T-helper 2 cell treated with Interferon-gamma antibody and Interleukin-4, amounts not matched to agents 5 μg/mL and 100 μg/mL, for 36 hours (primary cell): ENCODE measurements around the gene MCL1.
"Not testable (repeated sequence)": the region's sequence is repeated elsewhere in the genome, so short reads cannot be mapped to it uniquely, and the experiment has no call there.

Experiments used
- DNase-seq: peaks from one replicate; pipeline ENCODE4 v3.0.0; 2021; ENCODE audit warnings: low spot score
- H3K27ac Mint-ChIP-seq: one replicate; pipeline ENCODE4 v1.8.0; 2021; ENCODE audit warnings: mild to moderate bottlenecking, mixed read lengths
- H3K27me3 Mint-ChIP-seq: one replicate; pipeline ENCODE4 v1.8.0; 2021; ENCODE audit warnings: low read depth, mixed read lengths
- H3K36me3 Mint-ChIP-seq: one replicate; pipeline ENCODE4 v1.8.0; 2021; ENCODE audit warnings: low read depth, mixed read lengths
- H3K4me1 Mint-ChIP-seq: one replicate; pipeline ENCODE4 v1.8.0; 2021; ENCODE audit warnings: low read depth, mixed read lengths
- H3K4me3 Mint-ChIP-seq: one replicate; pipeline ENCODE4 v1.8.0; 2022; ENCODE audit warnings: mild to moderate bottlenecking, moderate library complexity, mixed read lengths
- H3K9me3 Mint-ChIP-seq: one replicate; pipeline ENCODE4 v1.8.0; 2021; ENCODE audit warnings: mixed read lengths

MCL1 gene

GRCh38 chr1:150572918-150573647 is 6.3 kb downstream of the MCL1 start:
- no peaks in the 10 kb centered on the region for H3K9me3 Mint-ChIP-seq
- peak overlapping the region; percentile 81 for H3K27ac Mint-ChIP-seq
- DNase-seq: no peak
- H3K27me3 Mint-ChIP-seq: peaks cover 2% of the 10 kb centered on the region
- peaks cover 64% of the 10 kb centered on the region for H3K4me1 Mint-ChIP-seq
- H3K36me3 Mint-ChIP-seq: peaks cover 78% of the 10 kb centered on the region
- H3K4me3 Mint-ChIP-seq: peak overlapping the region; percentile 80

- H3K27ac Mint-ChIP-seq: peak overlapping the region; percentile 96
- no peaks in the 10 kb centered on the region for H3K9me3 Mint-ChIP-seq
- H3K36me3 Mint-ChIP-seq: peaks cover 45% of the 10 kb centered on the region
- H3K27me3 Mint-ChIP-seq: no peaks in the 10 kb centered on the region
- H3K4me1 Mint-ChIP-seq: peaks cover 73% of the 10 kb centered on the region
- H3K4me3 Mint-ChIP-seq: peak overlapping the region; percentile 86
- DNase-seq: no peak
Measured at GRCh38 chr1:150568594-150568966, 10.8 kb downstream of the MCL1 start.

- Mint-ChIP-seq H3K36me3 (peaks cover 40% of the 10 kb centered on the region), H3K27me3 (no peaks in the 10 kb centered on the region), H3K9me3 (no peaks in the 10 kb centered on the region), H3K4me1 (peaks cover 75% of the 10 kb centered on the region), H3K27ac (peak overlapping the region; percentile 96), H3K4me3 (peak overlapping the region; percentile 86)
- DNase-seq: peak; percentile 67
Measured at GRCh38 chr1:150567717-150568593, 11.5 kb downstream of the MCL1 start.

- peaks cover 35% of the 10 kb centered on the region for H3K36me3 Mint-ChIP-seq
- DNase-seq: peak; percentile 83
- H3K4me1 Mint-ChIP-seq: peaks cover 76% of the 10 kb centered on the region
- H3K27me3 Mint-ChIP-seq: no peaks in the 10 kb centered on the region
- H3K27ac Mint-ChIP-seq: peak overlapping the region; percentile 96
- peak overlapping the region; percentile 86 for H3K4me3 Mint-ChIP-seq
- H3K9me3 Mint-ChIP-seq: no peaks in the 10 kb centered on the region
Measured at GRCh38 chr1:150567341-150567716, 12.1 kb downstream of the MCL1 start.

GRCh38 chr1:150566589-150567340 is 12.6 kb downstream of the MCL1 start:
- peaks cover 32% of the 10 kb centered on the region for H3K36me3 Mint-ChIP-seq
- peaks cover 77% of the 10 kb centered on the region for H3K4me1 Mint-ChIP-seq
- H3K4me3 Mint-ChIP-seq: peak overlapping the region; percentile 86
- H3K9me3 Mint-ChIP-seq: no peaks in the 10 kb centered on the region
- no peaks in the 10 kb centered on the region for H3K27me3 Mint-ChIP-seq
- H3K27ac Mint-ChIP-seq: peak overlapping the region; percentile 96
- no peak for DNase-seq

DNA sequence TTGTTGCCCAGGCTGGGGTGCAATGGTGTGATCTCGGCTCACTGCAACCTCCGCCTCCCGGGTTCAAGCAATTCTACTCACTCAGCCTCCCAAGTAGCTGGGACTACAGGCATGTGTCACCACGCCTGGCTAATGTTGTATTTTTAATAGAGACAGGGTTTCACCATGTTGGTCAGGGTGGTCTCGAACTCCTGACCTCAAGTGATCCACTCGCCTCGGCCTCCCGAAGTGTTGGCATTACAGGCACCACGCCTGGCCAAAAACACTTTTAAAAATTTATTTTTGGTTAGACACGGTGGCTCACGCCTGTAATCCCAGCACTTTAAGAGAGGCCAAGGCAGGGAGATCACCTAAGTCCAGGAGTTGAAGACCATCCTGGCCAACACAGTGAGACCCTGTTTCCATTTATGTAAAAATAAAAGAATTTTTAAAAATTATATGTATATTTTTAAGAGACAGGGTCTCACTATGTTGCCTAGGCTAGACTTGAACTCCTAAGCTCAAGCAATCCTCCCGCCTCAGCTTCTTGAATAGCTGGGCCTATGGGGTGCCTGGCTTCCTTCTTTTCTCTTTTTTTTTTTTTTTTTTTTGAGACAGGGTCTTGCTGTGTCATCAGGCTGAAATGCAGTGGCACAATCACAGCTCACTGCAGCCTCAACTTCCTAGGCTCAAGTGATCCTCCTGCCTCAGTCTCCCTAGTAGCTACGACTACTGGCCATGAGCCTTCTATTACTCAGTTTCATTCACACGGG is 14.0 kb downstream of the MCL1 start:
- H3K9me3 Mint-ChIP-seq, H3K27me3 Mint-ChIP-seq, DNase-seq: not testable (repeated sequence)
- Mint-ChIP-seq H3K4me1 (peaks cover 75% of the 10 kb centered on the region), H3K36me3 (peaks cover 23% of the 10 kb centered on the region), H3K4me3 (peak overlapping the region; percentile 99), H3K27ac (peak overlapping the region; percentile 100)

GRCh38 chr1:150564051-150564991 is 15.1 kb downstream of the MCL1 start:
- Mint-ChIP-seq H3K4me3 (peak overlapping the region; percentile 99), H3K4me1 (peaks cover 72% of the 10 kb centered on the region), H3K27me3 (no peaks in the 10 kb centered on the region), H3K27ac (peak overlapping the region; percentile 100), H3K36me3 (peaks cover 14% of the 10 kb centered on the region), H3K9me3 (no peaks in the 10 kb centered on the region)
- DNase-seq: no peak

GRCh38 chr1:150563340-150564038 is 15.9 kb downstream of the MCL1 start:
- H3K4me3 Mint-ChIP-seq: peak overlapping the region; percentile 99
- no peak for DNase-seq
- H3K27me3 Mint-ChIP-seq: no peaks in the 10 kb centered on the region
- H3K27ac Mint-ChIP-seq: peak overlapping the region; percentile 100
- no peaks in the 10 kb centered on the region for H3K9me3 Mint-ChIP-seq
- peaks cover 12% of the 10 kb centered on the region for H3K36me3 Mint-ChIP-seq
- peaks cover 64% of the 10 kb centered on the region for H3K4me1 Mint-ChIP-seq

DNA sequence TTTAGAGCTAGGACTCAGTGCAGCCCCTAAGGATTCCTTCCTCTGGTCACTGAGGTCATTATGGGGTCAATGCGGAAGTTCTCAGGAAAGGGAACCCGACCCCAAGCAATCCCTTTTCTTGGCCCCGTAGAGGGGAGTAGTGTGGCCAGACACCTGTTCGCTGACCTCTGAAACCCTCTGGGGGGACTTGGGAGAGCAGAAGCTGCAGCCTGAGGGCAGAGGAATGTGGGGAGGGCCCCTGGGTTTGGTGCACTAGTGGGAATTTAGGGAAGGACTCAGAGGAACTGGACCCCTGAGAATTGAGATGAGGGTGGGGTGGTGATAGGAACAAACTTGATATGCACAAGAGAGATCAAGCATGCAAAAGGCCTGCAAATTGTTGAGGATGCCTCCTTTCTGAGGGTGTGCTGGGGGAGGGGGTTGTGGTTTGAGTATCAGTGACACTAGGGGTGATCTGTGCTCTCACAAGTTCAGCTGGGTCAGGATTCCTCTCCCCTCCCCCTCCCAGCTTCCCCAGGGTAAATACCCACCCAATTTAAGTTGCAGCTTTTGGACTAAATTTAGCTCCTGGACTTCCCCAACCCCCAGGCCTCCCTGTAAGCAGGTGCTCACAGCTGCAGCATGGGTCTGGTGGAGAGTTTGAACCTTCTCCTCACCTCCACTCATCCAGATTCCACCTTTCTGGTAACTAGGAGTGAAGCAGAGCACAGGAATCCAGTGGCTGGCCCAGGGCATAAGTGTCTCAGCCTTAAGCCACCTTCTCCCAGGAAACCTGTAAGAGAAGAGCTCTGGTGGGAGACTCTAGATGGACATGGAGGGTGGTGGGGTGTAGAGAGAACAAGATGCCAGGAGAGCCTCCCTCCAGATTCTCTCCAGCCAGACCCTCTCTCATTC is 16.7 kb downstream of the MCL1 start:
- peaks cover 56% of the 10 kb centered on the region for H3K4me1 Mint-ChIP-seq
- no peaks in the 10 kb centered on the region for H3K27me3 Mint-ChIP-seq
- H3K9me3 Mint-ChIP-seq: no peaks in the 10 kb centered on the region
- H3K36me3 Mint-ChIP-seq: peaks cover 12% of the 10 kb centered on the region
- DNase-seq: peak; percentile 74
- peak overlapping the region; percentile 99 for H3K4me3 Mint-ChIP-seq
- peak overlapping the region; percentile 100 for H3K27ac Mint-ChIP-seq

DNA sequence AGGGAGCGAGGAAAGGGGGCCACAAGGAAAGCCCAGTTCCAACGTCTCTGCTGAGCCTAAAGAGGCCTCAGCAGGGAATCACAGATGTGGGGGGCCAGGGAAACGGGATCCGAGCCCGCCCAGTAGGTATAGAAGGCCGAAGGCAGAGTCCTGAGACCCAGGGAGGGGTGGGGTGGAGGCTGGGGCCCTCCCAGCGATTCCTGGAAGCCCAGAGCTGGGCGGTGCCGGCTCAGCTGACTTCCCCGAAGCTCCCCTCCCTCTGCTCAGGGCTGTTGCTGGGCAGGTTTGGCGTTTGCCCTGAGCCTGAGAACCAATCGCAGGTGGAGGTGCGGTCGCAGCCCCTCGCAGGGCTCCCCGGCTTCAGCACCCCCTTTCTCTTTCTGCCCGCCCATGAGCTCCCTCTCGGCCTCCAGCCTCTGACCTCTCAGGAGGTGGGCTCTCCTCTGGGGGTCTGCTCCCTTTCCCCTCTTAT is 17.4 kb downstream of the MCL1 start:
- DNase-seq: peak; percentile 90
- no peaks in the 10 kb centered on the region for H3K27me3 Mint-ChIP-seq
- H3K4me1 Mint-ChIP-seq: peaks cover 50% of the 10 kb centered on the region
- peak overlapping the region; percentile 99 for H3K4me3 Mint-ChIP-seq
- H3K27ac Mint-ChIP-seq: peak overlapping the region; percentile 100
- peaks cover 9% of the 10 kb centered on the region for H3K36me3 Mint-ChIP-seq
- H3K9me3 Mint-ChIP-seq: no peaks in the 10 kb centered on the region

- H3K9me3 Mint-ChIP-seq: no peaks in the 10 kb centered on the region
- H3K4me1 Mint-ChIP-seq: peaks cover 48% of the 10 kb centered on the region
- peaks cover 9% of the 10 kb centered on the region for H3K36me3 Mint-ChIP-seq
- no peaks in the 10 kb centered on the region for H3K27me3 Mint-ChIP-seq
- peak overlapping the region; percentile 99 for H3K4me3 Mint-ChIP-seq
- DNase-seq: peak; percentile 74
- H3K27ac Mint-ChIP-seq: peak overlapping the region; percentile 100
Measured at GRCh38 chr1:150561254-150561973, 18.0 kb downstream of the MCL1 start.
